GM18519 (cell line): ENCODE data around the gene NARF.
"Not testable (repeated sequence)": the region's sequence is repeated elsewhere in the genome, so short reads cannot be mapped to it uniquely, and the experiment has no call there.

Experiments
- ATAC-seq: cut with Tn5 transposase; IDR thresholded peaks from one replicate; pipeline ENCODE4 v1.9.1; 2021; ENCODE audit warnings: mild to moderate bottlenecking, moderate library complexity; ENCODE audit not compliant: unreplicated experiment, low FRiP score

NARF gene

DNA sequence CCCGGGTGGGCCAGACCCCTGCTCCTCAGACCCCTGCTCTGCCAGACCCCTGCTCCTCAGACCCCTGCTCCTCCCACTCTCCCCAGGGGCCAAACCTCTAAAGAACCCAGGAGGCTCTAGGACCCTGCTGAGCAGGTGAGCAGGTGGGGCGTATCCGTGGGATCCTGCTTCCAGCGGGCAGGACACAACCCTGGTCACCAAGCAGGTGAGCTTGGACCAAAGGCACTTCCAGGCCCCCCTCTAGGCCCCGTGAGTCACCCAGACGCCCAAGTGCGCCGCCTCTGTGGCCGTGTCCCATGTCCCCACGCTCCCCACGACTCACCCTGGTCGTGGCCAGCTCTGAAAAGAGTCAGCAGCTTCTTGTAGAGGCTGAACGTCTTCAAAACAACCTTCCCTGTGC is 13.0 kb upstream of the NARF start:
- no peak for ATAC-seq

DNA sequence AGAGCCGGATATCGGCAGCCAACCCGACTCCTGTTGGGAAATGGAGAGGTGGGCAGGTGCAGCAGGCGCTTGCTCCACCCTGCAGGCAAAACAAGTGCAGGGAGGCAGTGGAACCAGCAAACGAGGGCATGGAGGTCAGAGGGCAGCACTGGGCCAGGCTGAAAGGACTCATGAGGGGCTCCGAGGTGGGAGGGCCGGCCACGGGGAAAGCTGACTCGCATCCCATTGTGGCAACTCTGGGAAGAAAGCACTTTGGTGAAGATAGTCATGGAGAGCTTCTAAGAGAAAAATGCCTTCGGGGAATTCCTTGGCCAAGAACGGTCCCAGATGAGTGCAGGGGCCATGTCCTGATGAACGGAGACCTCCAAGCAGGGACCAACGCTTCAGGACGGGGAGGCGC is 12.4 kb upstream of the NARF start:
- ATAC-seq = no peak

DNA sequence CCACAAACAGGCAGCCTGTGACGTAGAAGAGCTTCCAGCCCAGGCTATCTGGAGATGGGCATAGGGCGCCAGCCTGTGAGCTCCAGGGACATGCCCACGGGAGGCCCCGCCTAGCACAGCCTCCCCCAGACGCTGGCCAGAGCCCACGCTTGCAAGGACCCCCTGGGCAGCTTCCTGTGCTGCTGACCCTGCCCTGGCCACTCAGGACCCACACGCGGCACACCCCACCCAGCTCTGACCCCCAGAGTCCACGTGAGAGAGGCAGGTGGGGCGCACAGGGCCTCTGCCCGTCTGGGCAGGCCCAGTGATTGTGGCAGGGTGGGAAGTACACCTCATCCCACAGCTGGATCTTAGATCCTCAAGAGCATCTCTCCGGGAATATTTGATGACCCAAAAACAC is 11.9 kb upstream of the NARF start:
- ATAC-seq = no peak

DNA sequence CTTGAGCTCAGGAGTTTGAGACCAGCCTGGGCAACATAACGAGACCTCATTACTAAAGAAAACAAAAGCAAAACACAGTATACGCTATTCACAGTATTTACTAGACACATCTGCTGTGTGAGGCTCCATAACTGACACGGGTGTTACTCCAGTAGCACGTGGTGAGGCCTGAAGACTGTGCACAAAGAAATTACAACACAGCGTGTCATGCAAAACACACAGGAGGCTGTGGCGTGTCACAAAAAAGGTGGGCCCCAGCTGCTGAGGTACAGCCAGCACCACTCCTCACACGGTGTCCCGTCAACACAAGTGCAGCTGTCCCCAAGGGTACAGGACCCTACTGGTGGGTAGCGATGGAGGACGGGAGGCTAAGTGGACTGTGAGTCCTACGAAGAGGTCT is 10.7 kb upstream of the NARF start:
- ATAC-seq = no peak

DNA sequence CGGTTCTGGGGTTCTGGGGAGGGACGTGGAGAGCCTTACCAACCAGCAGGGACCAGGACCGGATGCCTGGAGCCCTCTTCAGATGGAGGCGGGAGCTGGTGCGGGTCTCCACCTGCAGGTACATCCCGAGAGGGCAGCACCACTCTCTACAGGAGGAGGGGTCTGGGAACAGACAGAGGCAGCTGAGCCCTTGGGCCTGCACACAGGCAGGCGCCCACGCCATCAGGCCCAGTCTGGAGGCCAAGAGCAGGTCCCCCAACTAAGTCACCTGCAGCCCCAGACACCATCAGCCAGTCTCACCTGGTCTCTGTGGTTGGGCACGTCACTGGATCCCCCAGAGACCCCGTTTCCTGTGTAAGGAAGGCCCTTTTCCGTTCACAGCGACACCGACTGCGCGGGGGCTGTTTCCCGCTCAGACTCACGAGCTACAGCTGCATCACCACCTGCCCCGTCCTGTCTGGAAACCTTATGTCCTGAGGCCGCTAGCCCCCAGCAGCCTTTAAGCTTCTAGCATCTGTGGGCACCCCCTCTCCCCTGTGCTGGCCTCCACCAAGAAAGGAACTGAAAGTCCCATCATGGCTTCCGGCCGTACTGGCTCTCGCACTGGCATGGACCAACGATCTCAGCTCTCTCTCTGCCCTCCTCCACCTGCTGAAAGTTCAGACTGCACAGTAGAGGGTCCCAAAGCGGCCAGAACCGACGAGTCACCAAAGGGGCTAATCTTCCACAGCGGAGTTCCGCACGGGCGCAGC is 9.2 kb upstream of the NARF start:
- ATAC-seq = no peak

DNA sequence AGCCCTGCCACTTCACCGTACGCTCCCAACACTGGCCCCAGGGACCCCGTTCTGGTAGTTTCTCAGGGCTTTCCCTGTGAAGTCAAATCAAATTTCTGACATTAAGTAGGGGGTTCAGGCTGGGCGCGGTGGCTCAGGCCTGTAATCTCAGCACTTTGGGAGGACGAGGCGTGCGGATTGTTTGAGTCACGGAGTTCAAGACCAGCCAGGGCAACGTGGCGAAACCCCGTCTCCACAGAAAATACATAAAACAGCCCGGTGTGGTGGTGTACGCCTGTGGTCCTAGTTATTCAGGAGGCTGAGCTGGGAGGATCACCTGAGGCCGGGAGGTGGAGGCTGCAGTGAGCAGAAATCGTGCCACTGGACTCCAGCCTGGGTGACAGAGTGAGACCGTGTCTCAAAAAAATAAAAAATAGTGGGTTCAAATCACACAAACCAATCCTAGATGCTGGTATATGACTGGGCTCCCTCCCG is 8.6 kb upstream of the NARF start:
- ATAC-seq = no peak

DNA sequence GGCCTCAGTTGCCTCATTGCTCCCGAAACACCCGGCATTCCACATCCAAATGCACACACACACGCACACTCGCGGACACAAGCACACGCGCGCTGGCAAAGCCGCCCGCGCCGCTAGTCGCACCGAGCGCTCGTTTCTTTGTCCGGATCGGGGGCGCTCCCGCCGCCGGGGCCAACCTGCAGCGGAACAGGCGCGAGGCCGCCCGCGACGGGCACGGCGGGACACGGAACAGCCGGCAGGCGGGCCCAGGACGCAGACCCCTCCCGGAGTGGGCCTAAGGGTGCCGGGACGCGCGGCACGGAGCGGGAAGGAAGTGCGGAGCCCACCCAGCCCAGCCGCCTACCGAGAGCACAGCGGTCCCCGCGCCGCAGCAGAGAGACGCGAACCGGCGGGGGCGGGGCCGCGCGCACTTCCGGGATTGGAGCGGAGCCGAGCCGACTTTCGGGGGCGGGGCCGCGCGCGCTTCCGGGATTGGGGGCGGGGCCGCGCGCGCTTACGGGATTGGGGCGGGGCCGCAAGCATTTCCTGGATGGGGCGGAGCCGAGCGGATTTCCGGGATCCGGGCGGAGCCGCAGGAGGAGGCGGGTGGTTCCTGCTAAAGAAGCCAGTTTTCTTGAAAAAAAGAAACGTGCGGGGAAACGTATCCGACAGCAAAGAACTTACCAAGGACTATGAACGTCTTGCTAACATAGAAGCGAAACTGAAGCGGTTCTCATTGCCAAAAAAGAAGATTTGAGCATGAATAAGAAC is 8.0 kb upstream of the NARF start, which contains the start of gene CYBC1:
Gene CYBC1 (minus strand): TSS at position 396 of the 750 bp plus-strand sequence. CDS start 1,498 bp downstream, outside the sequence.
- ATAC-seq = peak; percentile 36

DNA sequence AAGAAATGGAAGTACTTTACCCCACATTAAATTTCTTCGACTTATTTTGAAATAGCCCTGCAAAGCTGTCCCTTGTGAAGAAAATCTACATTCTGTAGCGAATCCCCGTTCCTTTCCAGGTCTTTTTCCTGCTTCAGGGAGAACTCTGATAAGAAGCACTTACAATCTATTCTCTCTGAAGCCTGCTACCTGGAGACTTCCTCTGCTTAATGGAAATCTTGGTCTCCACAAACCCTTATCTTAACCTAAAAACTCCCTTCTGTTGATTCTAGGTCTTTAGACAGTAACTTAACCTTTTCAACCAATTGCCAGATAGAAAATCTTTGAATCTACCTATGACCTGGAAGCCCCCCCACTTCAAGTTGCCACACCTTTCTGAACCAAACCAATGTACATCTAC is 6.4 kb upstream of the NARF start:
- ATAC-seq = no peak

DNA sequence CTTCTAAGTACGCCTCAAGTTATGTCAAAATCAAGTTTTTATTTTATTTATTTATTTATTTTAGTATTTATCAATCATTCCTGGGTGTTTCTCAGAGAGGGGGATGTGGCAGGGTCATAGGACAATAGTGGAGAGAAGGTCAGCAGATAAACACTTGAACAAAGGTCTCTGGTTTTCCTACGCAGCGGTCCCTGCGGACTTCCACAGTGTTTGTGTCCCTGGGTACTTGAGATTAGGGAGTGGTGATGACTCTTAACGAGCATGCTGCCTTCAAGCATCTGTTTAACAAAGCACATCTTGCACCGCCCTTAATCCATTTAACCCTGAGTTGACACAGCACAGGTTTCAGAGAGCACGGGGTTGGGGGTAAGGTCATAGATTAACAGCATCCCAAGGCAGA is 5.4 kb upstream of the NARF start:
- ATAC-seq = not testable (repeated sequence)

DNA sequence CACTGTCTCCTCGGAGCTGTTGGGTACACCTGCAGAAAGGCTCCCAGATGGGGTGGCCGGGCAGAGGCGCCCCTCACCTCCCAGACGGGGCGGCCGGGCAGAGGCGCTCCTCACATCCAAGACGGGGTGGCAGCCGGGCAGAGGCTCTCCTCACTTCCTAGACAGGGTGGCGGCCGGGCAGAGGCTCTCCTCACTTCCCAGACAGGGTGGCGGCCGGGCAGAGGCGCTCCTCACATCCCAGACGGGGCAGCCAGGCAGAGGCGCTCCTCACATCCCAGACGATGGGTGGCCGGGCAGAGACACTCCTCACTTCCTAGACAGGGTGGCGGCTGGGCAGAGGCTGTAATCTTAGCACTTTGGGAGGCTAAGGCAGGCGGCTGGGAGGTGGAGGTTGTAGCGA is 4.8 kb upstream of the NARF start:
- ATAC-seq = not testable (repeated sequence)

DNA sequence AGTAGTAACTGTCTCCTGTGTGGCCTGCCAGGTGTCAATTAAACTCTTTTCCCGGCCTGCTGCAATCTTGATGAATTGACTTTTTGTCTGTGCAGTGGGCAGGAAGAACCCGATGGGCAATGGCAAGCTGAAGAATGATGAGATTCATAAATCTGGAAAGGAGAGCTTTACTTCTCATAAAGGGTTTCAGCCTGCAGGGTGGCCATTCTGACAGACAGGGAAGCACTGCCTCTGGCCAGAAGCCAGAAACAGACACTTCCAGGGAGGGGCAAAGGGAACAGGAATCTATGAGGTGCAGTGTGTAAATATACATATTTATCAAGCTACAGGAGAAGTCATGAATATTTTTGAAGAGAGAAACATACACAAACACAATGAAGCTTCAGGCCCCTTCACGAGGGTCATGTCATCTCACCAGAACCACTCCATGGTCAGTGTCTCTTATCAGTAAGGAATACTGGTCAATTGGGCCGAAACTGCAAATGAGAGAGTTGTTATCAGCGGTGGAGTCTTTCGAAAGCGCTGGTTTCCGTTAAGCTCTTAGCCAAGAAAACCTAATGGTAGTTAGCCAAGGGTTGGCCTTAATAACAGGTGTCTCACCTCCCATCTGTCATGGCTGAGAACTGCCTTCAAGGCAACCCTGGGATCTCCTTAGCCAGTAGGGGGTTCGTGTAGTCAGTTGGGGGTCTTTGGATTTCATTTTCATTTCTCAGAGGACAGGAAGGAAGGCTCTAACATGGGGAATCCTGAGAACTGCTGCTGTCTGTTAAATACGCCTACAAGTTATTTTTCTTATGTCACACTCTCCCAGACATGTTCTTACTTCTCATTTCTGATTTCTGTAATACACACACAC is 1.2 kb upstream of the NARF start:
- ATAC-seq = no peak

DNA sequence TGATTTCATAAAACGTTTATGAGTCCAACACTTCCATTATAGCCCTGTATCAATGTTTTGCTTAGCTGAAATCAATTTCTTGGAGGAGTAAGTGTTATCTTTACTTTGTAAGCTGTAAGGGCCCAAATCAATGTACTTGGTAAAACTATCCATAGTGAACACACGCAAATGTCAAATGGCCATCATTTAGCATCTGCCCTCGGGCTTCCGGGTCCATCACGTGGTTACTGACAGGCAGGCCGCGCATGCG is 687 bp upstream of the NARF start:
- ATAC-seq = no peak

DNA sequence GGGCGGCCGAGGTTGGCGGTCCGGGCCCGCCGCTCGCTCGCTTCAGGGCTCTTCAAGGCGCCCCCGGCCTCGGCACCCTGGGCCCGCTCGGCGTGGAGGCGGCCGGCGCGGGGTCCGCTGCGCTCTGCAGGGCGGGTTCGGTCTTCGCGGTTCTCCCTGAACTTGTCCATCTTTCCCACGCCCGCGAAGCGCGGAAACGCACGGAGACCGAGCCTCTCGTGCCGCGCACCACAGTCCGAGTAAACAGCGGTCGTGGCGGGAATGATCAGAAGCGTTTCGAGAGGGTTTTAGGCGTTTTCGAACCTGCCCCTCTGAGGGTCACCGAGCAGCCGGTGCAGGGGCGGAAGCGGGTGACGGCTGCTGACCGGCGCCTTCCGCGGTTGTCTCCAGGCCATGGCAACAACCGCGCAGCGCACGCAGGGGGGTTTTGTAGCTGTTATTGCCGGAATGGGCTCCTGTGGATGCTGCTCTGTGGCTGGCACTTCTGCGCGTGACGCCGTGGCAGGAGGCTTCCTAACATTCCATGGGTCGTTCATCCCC is 414 bp downstream of the NARF start:
- ATAC-seq = no peak

DNA sequence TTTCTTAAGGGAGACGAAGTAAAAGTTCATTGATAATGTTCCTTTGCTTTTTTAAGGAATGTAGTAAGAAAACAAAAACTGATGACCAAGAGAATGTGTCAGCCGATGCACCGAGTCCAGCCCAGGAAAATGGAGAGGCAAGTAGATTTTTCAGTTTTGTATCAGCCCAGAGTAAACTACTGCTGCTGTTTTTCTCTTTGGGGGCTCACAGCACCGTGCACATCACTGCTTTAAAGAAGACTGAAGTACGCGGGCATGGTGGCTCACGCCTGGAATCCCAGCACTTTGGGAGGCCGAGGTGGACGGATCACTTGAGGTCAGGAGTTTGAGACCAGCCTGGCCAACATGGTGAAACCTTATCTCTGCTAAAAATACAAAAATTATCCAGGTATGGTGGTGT is 1.4 kb downstream of the NARF start:
- ATAC-seq = not testable (repeated sequence)

DNA sequence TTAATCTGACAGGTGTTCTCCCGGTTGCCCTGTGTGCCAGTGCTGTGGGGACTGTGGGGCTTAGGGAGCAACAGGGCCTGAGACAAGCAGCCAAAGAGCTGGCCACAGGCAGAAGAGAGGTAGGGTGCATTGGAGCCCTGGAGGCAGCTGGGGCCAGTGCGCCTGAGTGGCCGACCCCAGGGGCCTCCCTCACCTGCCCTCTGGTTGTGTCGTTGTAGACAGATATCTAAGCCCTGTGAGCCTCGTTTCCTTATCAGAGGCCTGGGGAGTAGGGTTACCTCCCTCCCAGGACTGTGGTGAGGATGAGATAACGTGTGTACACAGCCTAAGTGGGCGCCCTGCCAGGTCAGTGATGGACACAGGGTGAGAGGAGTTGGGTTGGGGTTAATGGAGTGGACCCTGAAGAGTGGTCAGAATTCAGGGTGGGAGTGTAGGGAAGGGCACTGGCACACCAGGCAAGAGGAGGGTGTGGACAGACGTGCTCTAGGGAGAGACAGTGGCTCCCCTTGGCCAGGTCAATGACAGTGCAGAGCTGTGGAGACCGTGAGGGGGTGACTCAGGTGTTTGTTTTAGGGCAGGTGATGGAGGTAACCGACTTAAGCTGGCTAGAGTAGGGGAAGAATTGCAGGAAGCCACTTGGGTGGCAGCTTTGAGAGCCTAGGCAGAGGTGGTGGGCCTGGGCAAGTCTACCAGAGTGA is 3.4 kb downstream of the NARF start:
- no peak for ATAC-seq

DNA sequence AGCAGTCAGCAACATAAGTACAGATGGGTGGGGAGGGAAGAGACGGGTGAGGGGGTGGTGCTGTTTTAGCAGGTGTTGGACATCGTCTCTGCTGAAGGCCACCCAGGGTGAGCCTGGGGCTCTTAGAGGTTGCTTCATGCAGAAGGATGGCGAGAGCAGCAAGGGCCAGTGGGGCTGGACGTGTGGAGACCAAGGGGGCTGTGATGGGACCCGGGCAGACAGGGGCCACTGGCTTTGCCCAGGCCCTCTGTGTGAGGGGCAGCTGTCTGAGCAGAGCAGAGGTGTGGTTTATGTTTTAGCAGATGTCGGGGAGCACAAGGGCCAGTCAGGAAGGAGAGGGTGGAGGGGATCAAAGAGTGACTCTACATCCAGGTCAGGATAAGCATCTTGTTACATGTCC is 4.8 kb downstream of the NARF start:
- no peak for ATAC-seq

DNA sequence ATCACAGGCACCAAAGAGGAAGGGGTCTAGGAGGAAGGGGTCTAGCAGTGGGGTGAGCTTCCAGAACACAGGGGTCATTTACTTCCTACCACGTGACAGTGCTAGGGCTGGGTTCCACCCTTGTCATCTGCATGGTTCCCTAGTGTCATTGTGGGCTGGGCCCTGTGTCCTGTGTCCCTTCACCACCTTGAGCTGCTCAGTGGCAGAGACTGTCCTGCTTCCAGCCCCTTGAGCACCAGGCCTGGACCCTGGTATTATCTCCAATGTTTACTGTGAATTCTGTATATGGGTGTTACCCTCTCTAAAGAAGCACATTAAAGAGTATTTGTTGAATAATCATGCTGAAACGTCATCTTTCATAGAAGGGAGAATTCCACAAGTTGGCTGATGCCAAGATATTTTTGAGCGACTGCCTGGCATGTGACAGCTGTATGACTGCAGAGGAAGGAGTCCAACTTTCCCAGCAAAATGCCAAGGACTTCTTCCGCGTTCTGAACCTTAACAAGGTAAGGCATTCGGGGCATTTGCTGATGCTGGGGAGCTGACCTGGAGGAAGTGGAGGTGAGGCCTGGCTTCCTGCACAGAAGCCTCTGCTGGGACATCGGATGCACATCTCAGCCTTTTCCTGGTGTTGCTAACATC is 5.5 kb downstream of the NARF start:
- no peak for ATAC-seq

DNA sequence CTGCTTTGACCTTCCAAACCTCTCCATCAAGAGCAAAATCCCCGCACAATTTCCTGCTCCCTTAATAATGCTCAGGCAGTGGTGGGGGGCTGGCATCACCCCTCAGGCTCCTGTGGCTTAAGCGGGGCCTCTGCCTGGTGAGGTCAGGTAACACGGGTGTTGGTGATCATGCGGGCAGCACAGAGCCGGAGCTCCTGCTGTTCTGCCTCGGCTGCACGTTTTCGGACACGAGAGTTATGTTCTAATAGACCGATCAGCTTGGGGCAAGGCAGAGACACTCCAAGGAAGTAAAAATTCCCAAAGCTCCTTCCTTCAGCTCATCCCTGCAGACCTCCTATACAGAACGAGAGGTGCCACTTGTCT is 6.0 kb downstream of the NARF start:
- no peak for ATAC-seq

DNA sequence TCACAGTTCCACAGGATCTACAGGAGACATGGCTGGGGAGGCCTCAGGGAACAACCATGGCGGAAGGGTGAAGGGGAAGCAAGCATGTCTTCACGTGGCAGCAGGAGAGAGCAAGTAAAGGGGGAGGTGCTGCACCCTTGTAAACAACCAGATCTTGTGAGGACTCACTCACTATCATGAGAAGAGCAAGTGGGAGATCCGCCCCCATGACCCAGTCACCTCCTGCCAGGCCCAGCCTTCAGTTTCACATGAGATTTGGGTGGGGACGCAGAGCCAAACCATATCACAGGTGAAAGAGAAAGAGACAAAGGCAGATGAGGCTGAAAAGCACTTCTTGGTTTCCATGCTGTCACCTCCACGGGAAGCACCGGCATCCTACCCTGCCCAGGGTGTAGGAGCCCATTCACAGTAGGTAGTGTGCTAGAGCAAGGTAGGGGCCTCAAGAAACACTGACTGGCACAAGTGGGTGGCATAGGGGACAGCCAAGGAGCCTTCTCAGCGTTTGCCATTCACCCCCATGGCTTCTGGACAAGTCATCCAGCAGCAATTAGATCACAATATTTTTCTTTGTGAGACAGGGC is 6.6 kb downstream of the NARF start:
- no peak for ATAC-seq

DNA sequence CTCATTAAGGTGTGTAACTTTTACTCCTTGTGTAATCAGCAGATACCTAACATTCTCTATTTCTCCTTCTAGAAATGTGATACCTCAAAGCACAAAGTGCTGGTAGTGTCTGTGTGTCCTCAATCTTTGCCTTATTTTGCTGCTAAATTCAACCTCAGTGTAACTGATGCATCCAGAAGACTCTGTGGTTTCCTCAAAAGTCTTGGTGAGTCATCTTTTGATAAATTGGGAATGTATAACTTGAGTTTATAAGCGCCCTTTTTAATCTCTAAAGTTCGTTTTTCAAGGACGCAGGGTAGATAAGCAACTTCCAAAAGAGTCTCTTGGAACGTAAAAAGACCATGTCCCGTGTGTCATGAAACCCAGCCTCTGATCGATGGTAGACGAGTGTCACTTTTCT is 10.2 kb downstream of the NARF start:
- no peak for ATAC-seq
